Measurements from ENCODE around the gene HCN2. TPM values are rescaled to one million over a fixed set of nuclear protein-coding genes. Genes with fewer than 3 reads are reported as not detected.

Gene HCN2
- total RNA-seq, 1 experiment from 2014 or later, result 1.5 TPM

DNA sequence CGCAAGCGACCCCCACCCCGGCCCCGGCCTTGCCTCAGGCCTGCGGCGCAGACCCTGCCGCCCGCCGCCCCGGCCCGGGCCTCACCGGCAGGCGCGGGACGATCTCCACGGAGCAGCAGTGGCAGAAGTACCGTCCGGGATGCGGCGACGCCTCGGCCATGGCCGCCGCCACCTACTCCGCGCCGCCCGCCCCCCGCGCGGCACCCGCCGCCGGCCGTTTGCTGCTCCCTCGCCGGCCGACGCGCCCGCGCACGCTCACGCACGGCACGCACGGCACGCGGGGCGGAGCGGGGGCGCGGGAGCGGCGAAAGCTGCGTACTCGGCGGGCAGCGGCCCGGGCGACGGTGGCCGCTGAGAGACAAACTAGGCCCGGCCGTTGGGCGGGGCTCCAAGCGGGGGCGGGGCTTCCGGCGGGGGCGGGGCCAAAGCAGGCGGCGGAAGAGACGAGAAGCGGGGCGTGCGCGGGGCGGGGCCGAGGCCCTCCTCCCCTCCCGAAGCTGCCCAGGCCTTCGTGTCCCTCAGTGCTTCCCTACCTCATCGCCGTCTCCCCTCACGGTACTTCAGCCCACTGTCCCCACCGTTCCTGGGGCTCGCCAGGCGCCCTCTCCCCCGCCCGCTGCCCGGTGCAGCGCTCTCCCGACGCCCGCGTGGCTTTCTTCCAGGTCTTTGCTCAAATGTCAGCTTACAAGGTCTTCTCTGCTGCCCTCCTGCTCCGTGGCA, 73.4 kb downstream of the HCN2 start, which contains the start of gene RNF126:
RNF126 (minus strand) TSS at position 253 of the 720 bp plus-strand sequence; CDS start at position 160, 93 bp downstream.
- intact Hi-C loops (cut with micrococcal nuclease; ENCODE audit: unreplicated experiment), result loop anchor here (1.0 to 10.0 kb wide), 5 partner anchors 14 to 262 kb away; partner anchors contain the start of genes ARID3A, HCN2 and MISP
- Histone ChIP-seq H3K4me3 (peak within 1 kb of the TSS; percentile 99), H3K9me3 (ENCODE audit: insufficient read depth, low read depth) (no peaks in the 10 kb centered on the region), H3K9me2 (ENCODE audit: insufficient read depth) (no peaks in the 10 kb centered on the region), H2AFZ (peak within 1 kb of the TSS; percentile 83), H4K20me1 (ENCODE audit: insufficient read depth) (peaks cover 38% of the 10 kb centered on the region), H3K36me3 (ENCODE audit: low read depth) (0 out of 2 replicates have a peak, but pooled peaks cover 4% of the 10 kb centered on the region), H3K4me2 (peak within 1 kb of the TSS; percentile 100), H3F3A (ENCODE audit: insufficient read depth, low read depth) (peaks cover 8% of the 10 kb centered on the region), H3K79me2 (ENCODE audit: low read depth) (peaks cover 48% of the 10 kb centered on the region), H3K27ac (peak within 1 kb of the TSS; percentile 61), H3K27me3 (ENCODE audit: insufficient read depth, low read depth) (no peaks in the 10 kb centered on the region), H3K4me1 (replicated peaks; ENCODE audit: insufficient read depth) (peaks cover 14% of the 10 kb centered on the region)
- TF ChIP-seq EZH2 (IDR thresholded peaks at IDR 0.05; ENCODE audit: low read depth), result no peak
- TF ChIP-seq, protein P1, sequence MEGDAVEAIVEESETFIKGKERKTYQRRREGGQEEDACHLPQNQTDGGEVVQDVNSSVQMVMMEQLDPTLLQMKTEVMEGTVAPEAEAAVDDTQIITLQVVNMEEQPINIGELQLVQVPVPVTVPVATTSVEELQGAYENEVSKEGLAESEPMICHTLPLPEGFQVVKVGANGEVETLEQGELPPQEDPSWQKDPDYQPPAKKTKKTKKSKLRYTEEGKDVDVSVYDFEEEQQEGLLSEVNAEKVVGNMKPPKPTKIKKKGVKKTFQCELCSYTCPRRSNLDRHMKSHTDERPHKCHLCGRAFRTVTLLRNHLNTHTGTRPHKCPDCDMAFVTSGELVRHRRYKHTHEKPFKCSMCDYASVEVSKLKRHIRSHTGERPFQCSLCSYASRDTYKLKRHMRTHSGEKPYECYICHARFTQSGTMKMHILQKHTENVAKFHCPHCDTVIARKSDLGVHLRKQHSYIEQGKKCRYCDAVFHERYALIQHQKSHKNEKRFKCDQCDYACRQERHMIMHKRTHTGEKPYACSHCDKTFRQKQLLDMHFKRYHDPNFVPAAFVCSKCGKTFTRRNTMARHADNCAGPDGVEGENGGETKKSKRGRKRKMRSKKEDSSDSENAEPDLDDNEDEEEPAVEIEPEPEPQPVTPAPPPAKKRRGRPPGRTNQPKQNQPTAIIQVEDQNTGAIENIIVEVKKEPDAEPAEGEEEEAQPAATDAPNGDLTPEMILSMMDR (conservative IDR thresholded peaks at IDR 0.05), result no peak
- no TSS peak for BruUV-seq (replicated peaks)
- peak; percentile 66 to 87 for DNase-seq
- POLR2A ChIA-PET (ENCODE audit: unreplicated experiment), result interaction anchor here (0.5 to 0.7 kb wide), 4 partner anchors 14 to 191 kb away, joined by 4 to 11 read pairs (median 6); no protein-coding TSS in a partner anchor
- CTCF ChIA-PET, result interaction anchor here (0.7 kb wide), 1 partner anchor 582 kb away, joined by 12 read pairs; no protein-coding TSS in a partner anchor

DNA sequence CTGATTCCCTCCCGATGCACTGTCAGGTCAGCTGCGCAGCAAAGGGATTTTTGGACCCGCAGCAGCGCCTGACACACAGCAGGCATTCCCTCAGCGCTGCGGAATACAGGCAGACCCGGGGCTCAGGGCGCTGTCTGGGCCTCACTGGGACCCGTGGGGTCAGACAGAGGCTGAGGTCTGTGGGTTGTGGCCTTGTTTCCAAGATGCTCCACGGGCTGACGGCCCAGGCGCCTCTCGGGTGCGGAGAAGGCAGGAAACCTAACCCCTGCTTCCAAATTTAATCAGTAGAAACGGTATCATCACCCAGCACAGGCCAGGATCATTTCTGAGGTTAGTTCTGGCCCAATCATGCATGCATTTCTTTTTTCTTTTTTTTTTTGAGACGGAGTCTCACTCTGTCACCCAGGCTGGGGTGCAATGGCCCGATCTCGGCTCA, 74.0 kb downstream of the HCN2 start:
- Histone ChIP-seq H3K27ac (peak overlapping the region; percentile 41; the same call in 1 of the 2 replicates), H3K9me2 (ENCODE audit: insufficient read depth) (no peaks in the 10 kb centered on the region), H4K20me1 (ENCODE audit: insufficient read depth) (peaks cover 33% of the 10 kb centered on the region), H3K27me3 (ENCODE audit: insufficient read depth, low read depth) (no peaks in the 10 kb centered on the region), H2AFZ (peak overlapping the region; percentile 83), H3K36me3 (ENCODE audit: low read depth) (0 out of 2 replicates have a peak, but pooled peaks cover 4% of the 10 kb centered on the region), H3K4me3 (peak overlapping the region; percentile 71), H3K4me1 (replicated peaks; ENCODE audit: insufficient read depth) (peaks cover 17% of the 10 kb centered on the region), H3F3A (ENCODE audit: insufficient read depth, low read depth) (peaks cover 8% of the 10 kb centered on the region), H3K4me2 (peak overlapping the region; percentile 90), H3K79me2 (ENCODE audit: low read depth) (peaks cover 42% of the 10 kb centered on the region), H3K9me3 (ENCODE audit: insufficient read depth, low read depth) (no peaks in the 10 kb centered on the region)
- CTCF ChIA-PET, result no interaction called here
- DNase-seq, result no peak
- TF ChIP-seq, protein P1 (conservative IDR thresholded peaks at IDR 0.05), result no peak
- no peak for TF ChIP-seq EZH2 (IDR thresholded peaks at IDR 0.05; ENCODE audit: low read depth)
- intact Hi-C loops (cut with micrococcal nuclease; ENCODE audit: unreplicated experiment), result loop anchor here (1.0 to 10.0 kb wide), 5 partner anchors 14 to 261 kb away; partner anchors contain the start of genes ARID3A, HCN2 and MISP
- POLR2A ChIA-PET (ENCODE audit: unreplicated experiment), result interaction anchor here (0.5 to 0.7 kb wide), 3 partner anchors 13 to 133 kb away, joined by 4 to 6 read pairs (median 5); no protein-coding TSS in a partner anchor
- BruUV-seq (replicated peaks), result TSS peak; percentile 38

DNA sequence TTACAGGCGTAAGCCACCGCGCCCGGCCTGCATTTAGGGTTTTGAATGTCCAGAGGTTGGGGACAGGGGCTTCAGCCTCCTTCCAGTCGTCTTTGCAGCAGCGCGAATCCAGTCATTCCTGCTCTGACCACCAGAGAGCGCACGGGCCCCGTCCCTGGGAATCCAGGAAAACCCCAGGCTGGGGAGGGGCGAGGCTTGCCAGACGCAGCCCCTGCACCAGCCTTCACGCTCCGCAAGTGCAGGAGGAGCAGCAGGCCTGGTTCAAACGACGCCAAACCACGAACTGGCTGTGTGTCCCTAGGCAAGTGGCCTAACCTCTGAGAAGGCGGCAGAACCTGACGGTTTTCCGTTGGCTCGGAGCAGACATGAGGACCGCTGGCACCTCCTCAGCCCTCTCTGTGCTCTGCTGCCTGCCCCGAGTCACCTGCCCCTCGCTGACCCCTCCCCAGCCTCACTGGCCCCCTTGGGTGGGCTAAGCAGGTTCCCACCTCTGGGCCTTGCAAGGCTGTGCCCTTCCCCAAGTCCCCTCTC, 75.3 kb downstream of the HCN2 start:
- H3K9me3 ChIP-seq (ENCODE audit: insufficient read depth, low read depth), result no peaks in the 10 kb centered on the region
- BruUV-seq (replicated peaks), result no TSS peak
- H4K20me1 ChIP-seq (ENCODE audit: insufficient read depth), result peaks cover 20% of the 10 kb centered on the region
- H3K27me3 ChIP-seq (ENCODE audit: insufficient read depth, low read depth), result no peaks in the 10 kb centered on the region
- no peak overlapping the region for H3K4me3 ChIP-seq
- peaks cover 29% of the 10 kb centered on the region for H3K79me2 ChIP-seq (ENCODE audit: low read depth)
- peaks cover 20% of the 10 kb centered on the region for H3K4me1 ChIP-seq (replicated peaks; ENCODE audit: insufficient read depth)
- H3F3A ChIP-seq (ENCODE audit: insufficient read depth, low read depth), result peaks cover 13% of the 10 kb centered on the region
- 0 out of 2 replicates have a peak, but pooled peaks cover 4% of the 10 kb centered on the region for H3K36me3 ChIP-seq (ENCODE audit: low read depth)
- no peaks in the 10 kb centered on the region for H3K9me2 ChIP-seq (ENCODE audit: insufficient read depth)
- H3K27ac ChIP-seq, result no peak overlapping the region
- TF ChIP-seq EZH2 (IDR thresholded peaks at IDR 0.05; ENCODE audit: low read depth), result no peak
- TF ChIP-seq, protein P1 (conservative IDR thresholded peaks at IDR 0.05), result peak; percentile 93
- ChIA-PET CTCF (no interaction called here), POLR2A (ENCODE audit: unreplicated experiment) (no interaction called here)
- intact Hi-C loops (cut with micrococcal nuclease; ENCODE audit: unreplicated experiment), result loop anchor here (1.0 to 10.0 kb wide), 4 partner anchors 69 to 260 kb away; partner anchors contain the start of genes ARID3A, HCN2 and MISP
- H2AFZ ChIP-seq, result no peak overlapping the region
- peak; percentile 54 to 83 for DNase-seq
- H3K4me2 ChIP-seq, result peak overlapping the region; percentile 54

Measured in PC-9 (cell line).